ENCODE data around the gene MGST2.

MGST2 gene

DNA sequence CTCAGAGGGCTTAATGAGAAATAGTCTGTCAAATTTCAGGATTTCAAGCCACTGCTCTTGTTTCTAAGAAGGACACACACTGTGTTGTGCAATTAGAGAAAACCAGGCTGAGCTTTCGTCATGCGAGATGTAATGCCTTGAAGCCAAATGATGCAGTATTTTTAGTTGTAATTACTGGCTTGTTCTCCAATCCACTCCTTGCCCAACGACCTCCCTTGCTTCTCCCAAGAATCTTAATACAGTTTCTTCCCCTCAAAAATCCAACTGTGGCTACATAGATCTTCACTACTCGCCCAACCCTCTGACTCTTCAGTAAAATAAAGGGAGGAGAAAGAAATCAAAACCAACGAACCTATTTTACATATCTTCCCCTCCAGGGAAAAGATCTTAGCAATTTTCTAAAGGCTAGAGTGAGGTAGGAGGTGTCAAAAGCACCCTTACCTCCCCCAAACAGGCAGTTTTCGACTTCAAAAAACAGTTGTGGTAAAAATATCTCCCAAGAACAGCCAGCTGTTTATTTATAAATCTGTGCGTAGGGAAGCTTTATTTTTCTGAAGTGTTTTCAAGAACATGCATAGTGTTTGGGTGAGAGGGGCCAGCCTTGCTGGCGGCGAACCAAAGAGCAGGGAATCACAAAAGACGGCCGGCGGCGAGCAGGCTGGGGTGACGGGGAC lies 68.7 kb downstream of the MGST2 start:
- H3K4me3 ChIP-seq (ENCODE audit: control insufficient read depth, low read depth, low read length) = peak overlapping the region; percentile 52
- peak; percentile 83 for DNase-seq (ENCODE audit: low read depth)
- TF ChIP-seq CTCF (conservative IDR thresholded peaks at IDR 0.05; ENCODE audit: control insufficient read depth, insufficient read depth, low read depth, low read length) = no peak

DNA sequence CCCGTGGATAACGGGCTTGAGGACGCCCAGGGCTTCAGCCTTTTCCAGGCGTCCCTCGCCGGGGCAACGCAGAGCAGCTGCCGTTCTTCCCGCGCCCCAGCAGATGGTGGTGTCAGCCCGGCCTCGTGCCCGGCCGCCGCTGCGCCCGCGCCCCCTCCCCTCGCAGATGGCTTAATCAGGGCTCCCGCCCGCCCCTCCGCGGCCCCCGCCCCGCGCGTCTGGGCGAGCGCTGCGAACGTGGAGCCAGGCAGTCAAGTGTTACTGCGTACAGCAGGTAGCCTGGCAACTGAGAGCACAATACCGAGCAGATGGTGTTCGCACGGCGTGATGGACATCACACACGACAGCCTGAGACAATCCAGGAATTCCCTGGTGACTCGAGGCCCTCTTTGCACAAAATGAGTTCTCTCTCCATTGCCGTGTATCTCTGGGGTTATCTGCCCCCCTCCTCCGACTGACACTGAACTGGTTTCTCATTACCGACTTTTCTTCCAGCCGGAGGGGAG lies 69.3 kb downstream of the MGST2 start:
- peak; percentile 48 for DNase-seq (ENCODE audit: low read depth)
- peak overlapping the region; percentile 52 for H3K4me3 ChIP-seq (ENCODE audit: control insufficient read depth, low read depth, low read length)
- no peak for TF ChIP-seq CTCF (conservative IDR thresholded peaks at IDR 0.05; ENCODE audit: control insufficient read depth, insufficient read depth, low read depth, low read length)

DNA sequence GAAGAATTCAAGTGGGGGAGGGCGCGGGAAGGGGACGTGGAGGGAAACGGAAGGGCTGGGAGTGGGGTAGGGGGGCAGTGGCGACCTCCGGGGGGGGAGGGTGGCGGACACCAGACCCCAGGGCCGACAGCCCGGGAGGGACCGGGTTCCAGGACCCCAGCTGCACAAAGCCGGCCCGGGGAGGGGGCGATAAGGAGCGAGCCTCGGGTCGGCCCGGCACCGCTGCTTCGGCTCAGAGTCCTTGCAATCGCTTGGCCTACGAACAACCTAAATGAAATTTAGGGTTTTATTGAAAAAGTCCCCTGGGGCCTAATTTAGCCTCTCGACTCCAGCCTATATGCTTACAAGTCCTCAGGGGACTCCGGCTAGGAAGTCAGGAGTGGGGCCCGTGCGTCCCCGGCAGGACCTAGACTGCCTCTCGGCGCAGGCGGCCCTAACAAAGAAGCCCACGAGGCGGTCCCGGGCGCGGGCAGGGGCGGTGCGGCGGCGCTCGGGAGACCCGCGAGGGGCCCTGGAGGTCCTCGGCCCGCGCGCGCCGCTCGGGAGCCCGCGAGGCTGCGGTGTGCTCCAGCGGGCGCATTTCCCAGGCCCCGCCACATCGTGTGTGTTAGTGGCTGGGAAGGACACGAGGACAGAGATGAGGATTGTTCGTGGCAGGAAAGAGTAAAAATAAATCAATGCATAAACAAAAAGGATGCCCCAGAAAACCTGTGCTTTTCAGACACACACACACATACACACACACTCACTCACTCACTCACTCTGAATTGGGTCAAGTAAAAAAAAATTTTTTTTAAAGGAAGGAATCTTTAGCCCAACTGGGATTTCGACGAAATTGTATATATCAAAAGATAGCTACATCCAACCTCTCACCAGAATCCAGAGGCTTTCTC lies 70.0 kb downstream of the MGST2 start:
- DNase-seq (ENCODE audit: low read depth) = peak; percentile 12
- peak overlapping the region; percentile 52 for H3K4me3 ChIP-seq (ENCODE audit: control insufficient read depth, low read depth, low read length)
- TF ChIP-seq CTCF (conservative IDR thresholded peaks at IDR 0.05; ENCODE audit: control insufficient read depth, insufficient read depth, low read depth, low read length) = no peak

GRCh38 chr4:139736274-139736660 lies 70.6 kb downstream of the MGST2 start:
- TF ChIP-seq CTCF (conservative IDR thresholded peaks at IDR 0.05; ENCODE audit: control insufficient read depth, insufficient read depth, low read depth, low read length) = no peak
- DNase-seq (ENCODE audit: low read depth) = peak; percentile 6
- no peak overlapping the region for H3K4me3 ChIP-seq (ENCODE audit: control insufficient read depth, low read depth, low read length)

DNA sequence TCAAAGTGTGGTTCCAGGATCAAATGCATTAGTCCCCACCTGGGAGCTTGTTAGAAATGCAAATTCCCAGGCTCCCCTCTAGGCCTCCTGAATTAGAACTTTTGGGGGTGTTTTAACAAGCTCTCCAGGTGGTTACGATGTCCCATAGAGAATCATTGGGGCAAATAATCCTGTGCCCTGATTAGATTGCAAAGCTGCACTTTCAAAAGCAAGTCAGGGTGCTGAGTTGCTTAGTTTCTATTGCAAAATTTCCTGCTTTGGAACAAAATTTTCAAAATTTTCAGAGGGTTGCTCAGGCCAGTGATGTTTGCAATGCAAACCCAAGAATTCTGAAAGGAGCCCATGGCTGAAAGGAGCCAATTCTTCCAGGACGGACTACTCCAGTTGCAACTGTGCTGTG lies 71.0 kb downstream of the MGST2 start:
- DNase-seq (ENCODE audit: low read depth) = no peak
- no peak for TF ChIP-seq CTCF (conservative IDR thresholded peaks at IDR 0.05; ENCODE audit: control insufficient read depth, insufficient read depth, low read depth, low read length)
- H3K4me3 ChIP-seq (ENCODE audit: control insufficient read depth, low read depth, low read length) = no peak overlapping the region

DNA sequence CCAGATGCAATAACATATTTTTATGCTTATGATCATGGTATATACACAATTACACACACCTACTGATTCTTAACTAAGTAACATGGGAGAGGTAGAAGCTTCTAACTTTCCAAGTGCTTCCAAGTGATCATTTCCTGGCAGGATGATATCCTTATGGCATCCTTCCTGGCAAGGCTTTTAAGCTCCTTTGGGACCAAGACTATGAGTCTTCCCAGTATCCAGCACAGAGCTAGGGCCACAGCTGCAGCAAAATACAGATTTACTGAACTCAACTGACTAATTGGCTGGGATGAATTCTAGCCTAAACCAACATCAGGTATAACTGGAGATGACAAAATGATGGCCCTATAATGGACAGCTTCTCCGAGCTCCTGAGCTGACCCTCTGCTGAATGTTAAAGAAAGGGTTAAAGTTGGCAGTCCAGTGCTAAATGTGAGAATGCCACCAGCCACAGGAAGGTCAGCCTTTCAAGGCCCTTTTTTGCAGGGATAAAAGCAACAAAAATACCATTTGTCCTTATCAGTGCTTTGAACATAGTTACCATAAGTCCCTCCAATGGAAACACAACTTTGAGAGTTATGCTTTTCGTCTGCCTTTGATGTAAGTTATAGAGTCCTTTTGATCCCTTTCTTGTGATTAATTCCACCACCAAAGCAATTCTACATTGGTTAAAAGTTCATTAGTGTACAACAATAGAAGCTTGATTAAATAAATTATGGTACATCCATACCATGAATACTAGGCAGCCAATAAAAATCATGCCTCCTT lies 73.4 kb downstream of the MGST2 start:
- no peak overlapping the region for H3K4me3 ChIP-seq (ENCODE audit: control insufficient read depth, low read depth, low read length)

More for the DNA sequence above, 73.4 kb downstream of the MGST2 start:
- TF ChIP-seq CTCF (conservative IDR thresholded peaks at IDR 0.05; ENCODE audit: control insufficient read depth, insufficient read depth, low read depth, low read length) = no peak
- DNase-seq (ENCODE audit: low read depth) = peak; percentile 63

All from fibroblast of mammary gland (primary cell).